Retinal pigment epithelial cell (primary cell): ENCODE results near the gene NAA60.

ENCODE experiments used
- DNase-seq: peaks from one replicate; pipeline ENCODE4 v3.0.0-alpha.2; 2010; ENCODE audit warnings: low read depth
- H3K4me3 ChIP-seq: 2 replicates; pipeline ENCODE4 v1.5.1; 2011; ENCODE audit warnings: mild to moderate bottlenecking, low read length, control low read depth, moderate library complexity
- TF ChIP-seq, protein P1 (sequence below): conservative IDR thresholded peaks from 2 replicates; pipeline ENCODE4 v1.5.1; 2011; ENCODE audit warnings: low read depth, low read length, control low read depth, inconsistent platforms

NAA60 gene

DNA sequence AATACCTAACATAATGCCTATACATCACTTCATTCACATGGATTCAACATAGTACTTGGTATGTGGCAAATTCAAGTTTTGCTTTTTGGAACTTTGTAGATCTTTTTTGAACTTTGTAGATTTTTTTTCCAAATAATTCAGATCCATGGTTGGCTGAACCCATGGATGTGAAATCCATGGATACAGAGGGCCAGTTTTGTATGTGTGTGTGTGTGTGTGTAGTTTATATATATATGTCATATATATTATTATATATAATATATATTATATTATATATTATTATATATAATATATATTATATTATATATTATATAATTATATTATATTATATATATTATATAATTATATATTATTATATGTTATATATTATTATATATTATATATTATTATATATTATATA is 85.7 kb downstream of the NAA60 start:
- DNase-seq = no peak

GRCh38 chr16:3530371-3530914 is 87.0 kb downstream of the NAA60 start:
- DNase-seq = no peak
- TF ChIP-seq, protein P1, sequence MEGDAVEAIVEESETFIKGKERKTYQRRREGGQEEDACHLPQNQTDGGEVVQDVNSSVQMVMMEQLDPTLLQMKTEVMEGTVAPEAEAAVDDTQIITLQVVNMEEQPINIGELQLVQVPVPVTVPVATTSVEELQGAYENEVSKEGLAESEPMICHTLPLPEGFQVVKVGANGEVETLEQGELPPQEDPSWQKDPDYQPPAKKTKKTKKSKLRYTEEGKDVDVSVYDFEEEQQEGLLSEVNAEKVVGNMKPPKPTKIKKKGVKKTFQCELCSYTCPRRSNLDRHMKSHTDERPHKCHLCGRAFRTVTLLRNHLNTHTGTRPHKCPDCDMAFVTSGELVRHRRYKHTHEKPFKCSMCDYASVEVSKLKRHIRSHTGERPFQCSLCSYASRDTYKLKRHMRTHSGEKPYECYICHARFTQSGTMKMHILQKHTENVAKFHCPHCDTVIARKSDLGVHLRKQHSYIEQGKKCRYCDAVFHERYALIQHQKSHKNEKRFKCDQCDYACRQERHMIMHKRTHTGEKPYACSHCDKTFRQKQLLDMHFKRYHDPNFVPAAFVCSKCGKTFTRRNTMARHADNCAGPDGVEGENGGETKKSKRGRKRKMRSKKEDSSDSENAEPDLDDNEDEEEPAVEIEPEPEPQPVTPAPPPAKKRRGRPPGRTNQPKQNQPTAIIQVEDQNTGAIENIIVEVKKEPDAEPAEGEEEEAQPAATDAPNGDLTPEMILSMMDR = no peak
- no peak overlapping the region for H3K4me3 ChIP-seq

More for the DNA sequence above, 85.7 kb downstream of the NAA60 start:
- no peak overlapping the region for H3K4me3 ChIP-seq
- TF ChIP-seq, protein P1 = no peak

DNA sequence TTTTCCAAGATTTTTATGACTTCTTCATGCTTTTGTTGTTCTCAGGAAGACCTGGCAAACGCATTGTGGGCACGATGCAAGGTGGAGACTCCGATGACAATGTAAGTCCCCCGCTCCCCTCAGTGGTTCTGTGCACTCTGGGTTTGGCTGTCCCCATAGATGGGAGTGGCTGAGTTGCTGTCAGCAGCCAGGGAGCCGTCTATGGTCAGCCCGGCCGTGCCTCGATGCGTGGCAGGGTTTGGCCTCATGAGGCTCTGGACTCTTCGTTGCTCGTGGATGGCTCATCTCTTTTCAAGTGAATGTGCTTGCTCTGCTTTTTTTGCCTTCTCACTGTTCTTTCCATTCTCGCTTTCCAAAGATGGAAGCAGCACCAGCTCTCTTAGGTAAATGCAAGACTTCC is 89.3 kb downstream of the NAA60 start:
- DNase-seq = no peak
- no peak overlapping the region for H3K4me3 ChIP-seq
- TF ChIP-seq, protein P1 = no peak

- no peak overlapping the region for H3K4me3 ChIP-seq
- TF ChIP-seq, protein P1 = no peak
- DNase-seq = no peak
Measured at GRCh38 chr16:3534126-3534525, 90.6 kb downstream of the NAA60 start.

DNA sequence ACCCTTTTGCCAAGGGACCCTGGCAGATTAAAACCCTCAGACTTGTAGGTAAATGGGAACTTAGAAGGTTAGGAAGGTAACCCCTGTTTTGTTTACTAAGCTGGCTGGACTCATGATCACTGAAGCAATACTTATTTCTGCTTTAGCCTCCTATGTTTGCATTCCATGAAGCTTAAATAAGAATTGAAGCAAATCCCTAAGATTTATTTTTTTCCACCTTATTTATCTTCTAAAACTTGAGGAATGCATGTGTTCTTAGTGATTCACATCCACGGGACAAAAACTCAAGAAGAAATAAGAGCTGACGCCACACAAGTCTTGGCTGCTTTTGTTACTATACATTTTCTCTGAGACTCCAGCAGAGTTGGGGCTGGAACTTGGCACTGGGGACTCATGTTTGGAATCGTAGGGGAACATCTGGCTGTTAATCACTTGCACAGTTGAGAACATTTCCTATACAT is 92.8 kb downstream of the NAA60 start:
- DNase-seq = peak; percentile 88
- TF ChIP-seq, protein P1 = no peak
- H3K4me3 ChIP-seq = no peak overlapping the region
